ENCODE data around the gene CDHR5.

- TF ChIP-seq, protein P1, sequence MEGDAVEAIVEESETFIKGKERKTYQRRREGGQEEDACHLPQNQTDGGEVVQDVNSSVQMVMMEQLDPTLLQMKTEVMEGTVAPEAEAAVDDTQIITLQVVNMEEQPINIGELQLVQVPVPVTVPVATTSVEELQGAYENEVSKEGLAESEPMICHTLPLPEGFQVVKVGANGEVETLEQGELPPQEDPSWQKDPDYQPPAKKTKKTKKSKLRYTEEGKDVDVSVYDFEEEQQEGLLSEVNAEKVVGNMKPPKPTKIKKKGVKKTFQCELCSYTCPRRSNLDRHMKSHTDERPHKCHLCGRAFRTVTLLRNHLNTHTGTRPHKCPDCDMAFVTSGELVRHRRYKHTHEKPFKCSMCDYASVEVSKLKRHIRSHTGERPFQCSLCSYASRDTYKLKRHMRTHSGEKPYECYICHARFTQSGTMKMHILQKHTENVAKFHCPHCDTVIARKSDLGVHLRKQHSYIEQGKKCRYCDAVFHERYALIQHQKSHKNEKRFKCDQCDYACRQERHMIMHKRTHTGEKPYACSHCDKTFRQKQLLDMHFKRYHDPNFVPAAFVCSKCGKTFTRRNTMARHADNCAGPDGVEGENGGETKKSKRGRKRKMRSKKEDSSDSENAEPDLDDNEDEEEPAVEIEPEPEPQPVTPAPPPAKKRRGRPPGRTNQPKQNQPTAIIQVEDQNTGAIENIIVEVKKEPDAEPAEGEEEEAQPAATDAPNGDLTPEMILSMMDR (IDR thresholded peaks at IDR 0.05; ENCODE audit: borderline replicate concordance, extremely low read depth, low read length, poor library complexity, severe bottlenecking) = no peak
- TF ChIP-seq EZH2 (IDR thresholded peaks at IDR 0.05; ENCODE audit: borderline replicate concordance, low read depth, low read length, severe bottlenecking) = no peak
Observed at GRCh38 chr11:577611-577894, 47.2 kb downstream of the CDHR5 start.
